H9 (cell line): ENCODE data around the gene PNMA8A. TPM values are rescaled to one million over a fixed set of nuclear protein-coding genes. Genes with fewer than 3 reads are reported as not detected.

Experiments used
- DNase-seq: peaks from one replicate; pipeline ENCODE4 v3.0.0-alpha.2; 2017
- H2AFZ ChIP-seq: one replicate; pipeline ENCODE4 v1.6.1; 2013; ENCODE audit warnings: mild to moderate bottlenecking, low read length, control low read depth, moderate library complexity
- H2AK5ac ChIP-seq: 2 replicates; pipeline ENCODE4 v1.6.1; 2013; ENCODE audit warnings: low read length, control low read depth, mixed read lengths; ENCODE audit not compliant: insufficient read length
- H2BK120ac ChIP-seq: one replicate; pipeline ENCODE4 v1.6.1; 2013; ENCODE audit warnings: low read depth, mild to moderate bottlenecking, low read length, control low read depth, inconsistent platforms; ENCODE audit not compliant: poor library complexity, severe bottlenecking
- H2BK12ac ChIP-seq: 2 replicates; pipeline ENCODE4 v1.6.1; 2013; ENCODE audit warnings: low read length, control low read depth, mixed read lengths, low read depth; ENCODE audit not compliant: insufficient read length
- H2BK15ac ChIP-seq: 2 replicates; pipeline ENCODE4 v1.6.1; 2013; ENCODE audit warnings: low read depth, low read length, control low read depth
- H2BK20ac ChIP-seq: one replicate; pipeline ENCODE4 v1.6.1; 2013; ENCODE audit warnings: low read depth, mild to moderate bottlenecking, low read length, control low read depth, inconsistent platforms; ENCODE audit not compliant: poor library complexity, severe bottlenecking
- H2BK5ac ChIP-seq: 2 replicates; pipeline ENCODE4 v1.6.1; 2013; ENCODE audit warnings: low read length, control low read depth, mixed read lengths; ENCODE audit not compliant: insufficient read length
- H3K14ac ChIP-seq: 2 replicates; pipeline ENCODE4 v1.6.1; 2013; ENCODE audit warnings: low read length, control low read depth; ENCODE audit not compliant: insufficient read depth
- H3K18ac ChIP-seq: 2 replicates; pipeline ENCODE4 v1.6.1; 2013; ENCODE audit warnings: low read depth, mild to moderate bottlenecking, mixed read lengths, low read length, control low read depth; ENCODE audit not compliant: insufficient read length
- H3K23ac ChIP-seq: 2 replicates; pipeline ENCODE4 v1.6.1; 2013; ENCODE audit warnings: low read length, control low read depth, mixed read lengths, low read depth; ENCODE audit not compliant: insufficient read length
- H3K23me2 ChIP-seq: 2 replicates; pipeline ENCODE4 v1.6.1; 2013; ENCODE audit warnings: low read depth, mild to moderate bottlenecking, mixed read lengths, low read length, control low read depth; ENCODE audit not compliant: insufficient read length, poor library complexity, severe bottlenecking
- H3K27ac ChIP-seq: 2 replicates; pipeline ENCODE4 v1.5.1; 2013; ENCODE audit warnings: low read length, control low read depth, mixed read lengths, low read depth; ENCODE audit not compliant: insufficient read length
- H3K27me3 ChIP-seq: 2 replicates; pipeline ENCODE4 v1.6.1; 2013; ENCODE audit warnings: low read length, control low read depth, inconsistent platforms; ENCODE audit not compliant: insufficient read depth
- H3K4ac ChIP-seq: 2 replicates; pipeline ENCODE4 v1.6.1; 2013; ENCODE audit warnings: low read depth, mild to moderate bottlenecking, control low read depth, inconsistent platforms, low read length, moderate library complexity
- H3K4me1 ChIP-seq: 2 replicates; pipeline ENCODE4 v1.6.1; 2013; ENCODE audit warnings: low read length, control low read depth, inconsistent platforms; ENCODE audit not compliant: insufficient read depth
- H3K4me2 ChIP-seq: 2 replicates; pipeline ENCODE4 v1.6.1; 2013; ENCODE audit warnings: low read length, control low read depth, mixed read lengths; ENCODE audit not compliant: insufficient read length, insufficient read depth
- H3K56ac ChIP-seq: 2 replicates; pipeline ENCODE4 v1.6.1; 2013; ENCODE audit warnings: low read depth, mild to moderate bottlenecking, mixed read lengths, low read length, control low read depth; ENCODE audit not compliant: insufficient read length
- H3K79me1 ChIP-seq: 2 replicates; pipeline ENCODE4 v1.6.1; 2013; ENCODE audit warnings: low read depth, mild to moderate bottlenecking, moderate library complexity, low read length, control low read depth, inconsistent platforms; ENCODE audit not compliant: insufficient read depth, poor library complexity, severe bottlenecking
- H3K79me2 ChIP-seq: 2 replicates; pipeline ENCODE4 v1.6.1; 2013; ENCODE audit warnings: low read length, control low read depth, inconsistent platforms; ENCODE audit not compliant: insufficient read depth
- H3K9ac ChIP-seq: 2 replicates; pipeline ENCODE4 v1.6.1; 2013; ENCODE audit warnings: low read length, control low read depth, mixed read lengths; ENCODE audit not compliant: insufficient read length; ENCODE audit errors: extremely low read depth
- H3K9me3 ChIP-seq: one replicate; pipeline ENCODE4 v1.6.1; 2013; ENCODE audit warnings: low read depth, low read length, inconsistent platforms; ENCODE audit not compliant: control insufficient read depth
- H3T11ph ChIP-seq: one replicate; pipeline ENCODE4 v1.6.1; 2013; ENCODE audit warnings: mild to moderate bottlenecking, low read length, control low read depth, inconsistent platforms
- H4K20me1 ChIP-seq: one replicate; pipeline ENCODE4 v1.6.1; 2013; ENCODE audit not compliant: control insufficient read depth, insufficient read length, insufficient read depth
- H4K5ac ChIP-seq: 2 replicates; pipeline ENCODE4 v1.6.1; 2013; ENCODE audit warnings: low read depth, mild to moderate bottlenecking, mixed read lengths, low read length, control low read depth; ENCODE audit not compliant: insufficient read length
- H4K8ac ChIP-seq: replicated peaks from 2 replicates; pipeline ENCODE4 v1.6.1; 2013; ENCODE audit warnings: low read length, control low read depth, mixed read lengths, low read depth; ENCODE audit not compliant: insufficient read length
- H4K91ac ChIP-seq: 2 replicates; pipeline ENCODE4 v1.6.1; 2013; ENCODE audit warnings: low read depth, mild to moderate bottlenecking, moderate library complexity, mixed read lengths, low read length, control low read depth; ENCODE audit not compliant: insufficient read length
- H3K27ac Mint-ChIP-seq, 3 experiments: 2 replicates in 2 of 3; 3 replicates in 1 of 3; pipeline ENCODE4 v1.8.0; 2020 to 2021; ENCODE audit warnings: mixed read lengths in 3 of 3, mild to moderate bottlenecking in 1 of 3, moderate library complexity in 1 of 3
- H3K27me3 Mint-ChIP-seq: 2 replicates; pipeline ENCODE4 v1.8.0; 2021; ENCODE audit warnings: low read depth, mild to moderate bottlenecking, moderate library complexity, mixed read lengths
- H3K36me3 Mint-ChIP-seq, 3 experiments: 2 replicates in 2 of 3; 3 replicates in 1 of 3; pipeline ENCODE4 v1.8.0; 2020 to 2021; ENCODE audit warnings: low read depth in 3 of 3, mixed read lengths in 3 of 3; ENCODE audit not compliant: insufficient read depth in 1 of 3
- H3K4me1 Mint-ChIP-seq, 2 experiments: 2 replicates each; pipeline ENCODE4 v1.8.0; 2020; ENCODE audit warnings: mixed read lengths in 2 of 2
- H3K4me3 Mint-ChIP-seq, 2 experiments: 2 replicates in 1 of 2; 3 replicates in 1 of 2; pipeline ENCODE4 v1.8.0; 2020 to 2021; ENCODE audit warnings: mild to moderate bottlenecking in 2 of 2, mixed read lengths in 2 of 2, moderate library complexity in 1 of 2
- H3K9me3 Mint-ChIP-seq, 2 experiments: 2 replicates in 1 of 2; 3 replicates in 1 of 2; pipeline ENCODE4 v1.8.0; 2020; ENCODE audit warnings: mild to moderate bottlenecking in 2 of 2, mixed read lengths in 2 of 2, moderate library complexity in 1 of 2
- WGBS: extraction: QIAGEN DNeasy Blood & Tissue Kit; methylation state at CpG from one replicate; pipeline ENCODE4 v1.1.7; 2013; ENCODE audit warnings: missing lambda C conversion rate, low lambda C conversion rate, mixed read lengths; ENCODE audit not compliant: insufficient read length; ENCODE audit errors: extremely low coverage; 5-methylcytosine and 5-hydroxymethylcytosine counted together
- total RNA-seq: library from RNA; stranded (reverse); gene quantifications from 2 replicates; pipeline ENCODE4 v1.2.1, GENCODE V29; 2021
- TF ChIP-seq, protein P1 (sequence below): fragments of 200-600 bp; sonication (generic); conservative IDR thresholded peaks from 3 replicates; pipeline ENCODE4 v1.8.0; 2021; ENCODE audit warnings: antibody characterized with exemption, mild to moderate bottlenecking

The PNMA8A gene
- total RNA-seq, 1 experiment from 2014 or later = 22.6 TPM

DNA sequence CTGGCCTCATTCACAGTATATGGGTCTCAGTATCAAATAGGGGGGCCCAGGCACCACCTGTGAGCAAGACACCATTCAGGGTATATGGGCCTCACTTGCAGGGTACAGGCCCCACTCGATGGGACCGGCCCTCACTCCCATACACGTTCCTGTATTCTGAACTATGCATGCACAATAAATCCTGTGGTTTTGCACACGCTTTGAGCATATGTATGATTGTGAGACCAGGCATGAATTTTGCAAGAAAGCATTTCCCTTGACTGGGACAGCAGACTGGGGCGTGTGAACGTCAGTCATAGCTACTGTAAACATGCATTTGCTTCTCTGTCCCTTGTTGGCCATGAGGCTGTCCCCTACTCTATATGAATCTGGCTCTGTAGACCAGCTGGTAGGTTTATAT lies 24.9 kb upstream of the PNMA8A start:
- H3K27me3 Mint-ChIP-seq = peaks cover 32% of the 10 kb centered on the region
- peaks cover 0 to 7% (median 3%) of the 10 kb centered on the region in 3 experiments; a peak in 3 of 7 replicates for H3K36me3 Mint-ChIP-seq
- Histone ChIP-seq H3K4me1 (no peaks in the 10 kb centered on the region), H3K56ac (no peak overlapping the region), H2BK120ac (no peak overlapping the region), H3K27ac (no peak overlapping the region), H3K79me2 (no peaks in the 10 kb centered on the region), H3K27me3 (no peaks in the 10 kb centered on the region; the same call in 1 of the 2 replicates), H3K23me2 (peaks cover 11% of the 10 kb centered on the region), H3K18ac (no peak overlapping the region), H3K23ac (no peak overlapping the region), H4K5ac (no peak overlapping the region), H2BK15ac (no peak overlapping the region), H4K8ac (no peak overlapping the region), H3K79me1 (no peaks in the 10 kb centered on the region), H3K9ac (no peak overlapping the region), H2BK20ac (no peak overlapping the region), H2AK5ac (no peak overlapping the region), H3K4ac (no peak overlapping the region), H3K4me2 (peak overlapping the region; percentile 36), H3T11ph (no peak overlapping the region), H2BK5ac (no peak overlapping the region), H2AFZ (no peak overlapping the region), H4K20me1 (no peaks in the 10 kb centered on the region), H4K91ac (no peak overlapping the region), H3K14ac (no peak overlapping the region), H3K9me3 (no peaks in the 10 kb centered on the region), H2BK12ac (no peak overlapping the region)
- no peak overlapping the region for H3K4me3 Mint-ChIP-seq
- TF ChIP-seq, protein P1, sequence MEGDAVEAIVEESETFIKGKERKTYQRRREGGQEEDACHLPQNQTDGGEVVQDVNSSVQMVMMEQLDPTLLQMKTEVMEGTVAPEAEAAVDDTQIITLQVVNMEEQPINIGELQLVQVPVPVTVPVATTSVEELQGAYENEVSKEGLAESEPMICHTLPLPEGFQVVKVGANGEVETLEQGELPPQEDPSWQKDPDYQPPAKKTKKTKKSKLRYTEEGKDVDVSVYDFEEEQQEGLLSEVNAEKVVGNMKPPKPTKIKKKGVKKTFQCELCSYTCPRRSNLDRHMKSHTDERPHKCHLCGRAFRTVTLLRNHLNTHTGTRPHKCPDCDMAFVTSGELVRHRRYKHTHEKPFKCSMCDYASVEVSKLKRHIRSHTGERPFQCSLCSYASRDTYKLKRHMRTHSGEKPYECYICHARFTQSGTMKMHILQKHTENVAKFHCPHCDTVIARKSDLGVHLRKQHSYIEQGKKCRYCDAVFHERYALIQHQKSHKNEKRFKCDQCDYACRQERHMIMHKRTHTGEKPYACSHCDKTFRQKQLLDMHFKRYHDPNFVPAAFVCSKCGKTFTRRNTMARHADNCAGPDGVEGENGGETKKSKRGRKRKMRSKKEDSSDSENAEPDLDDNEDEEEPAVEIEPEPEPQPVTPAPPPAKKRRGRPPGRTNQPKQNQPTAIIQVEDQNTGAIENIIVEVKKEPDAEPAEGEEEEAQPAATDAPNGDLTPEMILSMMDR = no peak
- DNase-seq = no peak
- H3K9me3 Mint-ChIP-seq = no peaks in the 10 kb centered on the region; a peak in 1 of 5 replicates
- peaks cover 4 to 26% of the 10 kb centered on the region in 2 experiments; a peak in 3 of 4 replicates for H3K4me1 Mint-ChIP-seq
- H3K27ac Mint-ChIP-seq = no peak overlapping the region
- no CpG with 5 or more reads among the region's 6 CpGs for WGBS
